SK-N-SH treated with all-trans-retinoic acid at 6 μM for 48 hours (cell line): Measurements from ENCODE around the gene TSGA10IP.

ENCODE experiments used
- ESRRG ChIP-seq: fragments of 250-450 bp; sonication (Bioruptor Pico); IDR thresholded peaks from 2 replicates; pipeline ENCODE4 v1.6.1; 2021; ENCODE audit warnings: mild to moderate bottlenecking
- GLIS3 ChIP-seq: fragments of 250-450 bp; sonication (Bioruptor Pico); IDR thresholded peaks from 2 replicates; pipeline ENCODE4 v1.5.0; 2020; ENCODE audit warnings: mild to moderate bottlenecking, moderate library complexity
- ZFP3 ChIP-seq: fragments of 250-450 bp; sonication (Bioruptor Pico); IDR thresholded peaks from 2 replicates; pipeline ENCODE4 v1.5.0; 2020; ENCODE audit warnings: mild to moderate bottlenecking, moderate library complexity
- TF ChIP-seq, protein P1 (sequence below): fragments of 250-450 bp; sonication (Bioruptor Pico); IDR thresholded peaks from 2 replicates; pipeline ENCODE4 v1.5.1; 2020; ENCODE audit warnings: low read depth, mild to moderate bottlenecking, moderate library complexity

- TF ChIP-seq, protein P1, sequence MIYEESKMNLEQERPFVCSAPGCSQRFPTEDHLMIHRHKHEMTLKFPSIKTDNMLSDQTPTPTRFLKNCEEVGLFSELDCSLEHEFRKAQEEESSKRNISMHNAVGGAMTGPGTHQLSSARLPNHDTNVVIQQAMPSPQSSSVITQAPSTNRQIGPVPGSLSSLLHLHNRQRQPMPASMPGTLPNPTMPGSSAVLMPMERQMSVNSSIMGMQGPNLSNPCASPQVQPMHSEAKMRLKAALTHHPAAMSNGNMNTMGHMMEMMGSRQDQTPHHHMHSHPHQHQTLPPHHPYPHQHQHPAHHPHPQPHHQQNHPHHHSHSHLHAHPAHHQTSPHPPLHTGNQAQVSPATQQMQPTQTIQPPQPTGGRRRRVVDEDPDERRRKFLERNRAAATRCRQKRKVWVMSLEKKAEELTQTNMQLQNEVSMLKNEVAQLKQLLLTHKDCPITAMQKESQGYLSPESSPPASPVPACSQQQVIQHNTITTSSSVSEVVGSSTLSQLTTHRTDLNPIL (CRISPR knock-in tag) = no peak
- TF ChIP-seq GLIS3 (CRISPR knock-in tag) = no peak
- no peak for TF ChIP-seq ESRRG (CRISPR knock-in tag)
- no peak for TF ChIP-seq ZFP3
These were observed 48.2 kb upstream of the TSGA10IP start for GRCh38 chr11:65897020-65897471.
